SJCRH30 (cell line): ENCODE measurements around the gene TBC1D9B. TPM values are rescaled to one million over a fixed set of nuclear protein-coding genes. Genes with fewer than 3 reads are reported as not detected.
"Not testable (repeated sequence)": the region's sequence is repeated elsewhere in the genome, so short reads cannot be mapped to it uniquely, and the experiment has no call there.

Experiments
- DNase-seq, 2 experiments: peaks; one replicate each; pipeline ENCODE4 v3.0.0-alpha.2; 2015 to 2020
- H3K27ac ChIP-seq: fragments of 250-450 bp; sonication (Bioruptor Pico); 2 replicates; pipeline ENCODE4 v1.5.1; 2020; ENCODE audit warnings: mild to moderate bottlenecking, moderate library complexity
- H3K27me3 ChIP-seq: fragments of 250-450 bp; sonication (Bioruptor Pico); 2 replicates; pipeline ENCODE4 v1.5.1; 2020; ENCODE audit warnings: mild to moderate bottlenecking, moderate library complexity
- H3K36me3 ChIP-seq: fragments of 250-450 bp; sonication (Bioruptor Pico); 2 replicates; pipeline ENCODE4 v1.5.1; 2020; ENCODE audit warnings: mild to moderate bottlenecking, moderate library complexity
- H3K4me1 ChIP-seq: fragments of 250-450 bp; sonication (Bioruptor Pico); 2 replicates; pipeline ENCODE4 v1.5.1; 2020; ENCODE audit warnings: mild to moderate bottlenecking, moderate library complexity
- H3K4me3 ChIP-seq: fragments of 250-450 bp; sonication (Bioruptor Pico); 2 replicates; pipeline ENCODE4 v1.5.1; 2020; ENCODE audit warnings: mild to moderate bottlenecking, moderate library complexity
- H3K9me3 ChIP-seq: fragments of 250-450 bp; sonication (Bioruptor Pico); replicated peaks from 2 replicates; pipeline ENCODE4 v1.5.1; 2020; ENCODE audit warnings: mild to moderate bottlenecking, moderate library complexity
- total RNA-seq: library from RNA; depleted of rRNA; stranded (reverse); fragments of >200 nt; shearing (Covaris generic); gene quantifications from 2 replicates; pipeline ENCODE4 v1.2.3, GENCODE V29; 2014

Gene TBC1D9B
- total RNA-seq, 1 experiment from 2014 or later = 37.0 TPM

DNA sequence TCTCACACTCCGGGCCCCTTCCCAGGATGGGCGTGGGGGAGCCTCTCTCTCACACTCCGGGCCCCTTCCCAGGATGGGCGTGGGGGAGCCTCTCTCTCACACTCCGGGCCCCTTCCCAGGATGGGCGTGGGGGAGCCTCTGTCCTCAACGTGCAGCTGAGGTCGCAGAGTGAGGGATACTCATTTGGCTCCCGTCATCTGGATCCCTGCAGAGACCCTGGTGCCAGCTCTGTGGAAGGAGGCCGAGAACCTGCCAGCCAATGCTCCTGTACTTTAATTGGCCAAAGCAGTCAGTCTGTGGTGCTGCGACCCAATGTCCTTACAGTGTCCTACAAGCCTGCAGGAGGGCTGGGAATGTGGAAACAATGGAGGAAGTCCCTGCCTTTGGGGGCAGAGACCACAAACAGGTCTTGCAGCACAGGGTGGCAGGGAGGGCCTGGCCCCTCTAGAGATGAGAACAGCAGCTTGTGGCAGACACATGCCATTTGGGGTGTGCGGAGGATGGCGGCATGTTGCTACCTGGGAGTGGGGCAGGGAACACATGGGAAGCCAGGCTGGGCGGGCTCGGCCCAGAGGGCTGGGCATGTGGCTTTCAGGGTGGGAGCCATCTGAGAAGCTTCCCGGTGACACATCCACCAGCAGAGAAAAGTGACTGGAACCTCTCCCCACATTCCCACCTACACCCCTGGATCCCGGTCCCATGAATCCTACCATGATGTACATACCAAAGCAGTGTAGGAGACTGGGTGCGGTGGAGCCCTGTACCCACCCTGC lies 35.5 kb downstream of the TBC1D9B start:
- peaks cover 7% of the 10 kb centered on the region; the same call in 1 of the 2 replicates for H3K4me1 ChIP-seq
- no peak overlapping the region for H3K27ac ChIP-seq
- DNase-seq = no peak
- no peaks in the 10 kb centered on the region for H3K27me3 ChIP-seq
- no peak overlapping the region for H3K4me3 ChIP-seq
- peaks cover 14% of the 10 kb centered on the region for H3K36me3 ChIP-seq
- H3K9me3 ChIP-seq = no peaks in the 10 kb centered on the region

DNA sequence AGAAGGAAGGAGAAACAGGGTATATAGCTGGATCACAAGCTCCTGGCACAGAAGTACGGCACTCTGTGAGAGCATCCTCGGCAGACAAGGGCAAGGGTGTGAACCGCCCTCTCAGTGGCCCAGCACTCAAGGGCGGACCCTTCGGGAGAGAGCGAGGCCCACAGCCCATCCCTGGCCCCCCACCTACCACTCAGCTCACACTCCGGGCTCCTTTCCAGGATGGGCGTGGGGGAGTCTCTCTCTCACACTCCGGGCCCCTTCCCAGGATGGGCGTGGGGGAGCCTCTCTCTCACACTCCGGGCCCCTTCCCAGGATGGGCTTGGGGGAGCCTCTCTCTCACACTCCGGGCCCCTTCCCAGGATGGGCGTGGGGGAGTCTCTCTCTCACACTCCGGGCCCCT lies 36.2 kb downstream of the TBC1D9B start:
- not testable (repeated sequence) for H3K4me3 ChIP-seq, H3K4me1 ChIP-seq, H3K9me3 ChIP-seq, DNase-seq, H3K27me3 ChIP-seq, H3K27ac ChIP-seq
- H3K36me3 ChIP-seq = peaks cover 16% of the 10 kb centered on the region

DNA sequence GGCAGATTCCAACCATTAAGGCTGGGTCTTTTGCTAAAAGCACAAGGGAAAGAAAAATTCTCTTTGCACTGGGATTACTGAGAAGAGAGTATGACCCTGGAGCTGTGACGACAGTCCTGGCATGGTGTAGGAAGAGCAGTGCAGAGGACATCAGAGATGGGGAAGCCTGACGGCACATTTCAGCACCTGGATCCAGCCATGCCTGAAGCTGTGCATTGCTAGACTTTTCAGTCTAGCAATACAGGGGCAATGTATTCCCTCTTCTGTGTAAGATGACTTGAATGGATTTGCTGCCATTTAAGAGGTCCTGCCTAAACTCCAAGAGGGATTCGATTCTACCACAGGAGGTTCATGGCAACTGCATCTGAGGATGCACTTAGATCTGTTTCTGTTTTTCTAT lies 36.7 kb downstream of the TBC1D9B start:
- no peaks in the 10 kb centered on the region for H3K27me3 ChIP-seq
- H3K36me3 ChIP-seq = peaks cover 16% of the 10 kb centered on the region
- no peak overlapping the region for H3K4me3 ChIP-seq
- no peaks in the 10 kb centered on the region for H3K9me3 ChIP-seq
- peaks cover 3% of the 10 kb centered on the region; the same call in 1 of the 2 replicates for H3K4me1 ChIP-seq
- DNase-seq = no peak
- no peak overlapping the region for H3K27ac ChIP-seq

DNA sequence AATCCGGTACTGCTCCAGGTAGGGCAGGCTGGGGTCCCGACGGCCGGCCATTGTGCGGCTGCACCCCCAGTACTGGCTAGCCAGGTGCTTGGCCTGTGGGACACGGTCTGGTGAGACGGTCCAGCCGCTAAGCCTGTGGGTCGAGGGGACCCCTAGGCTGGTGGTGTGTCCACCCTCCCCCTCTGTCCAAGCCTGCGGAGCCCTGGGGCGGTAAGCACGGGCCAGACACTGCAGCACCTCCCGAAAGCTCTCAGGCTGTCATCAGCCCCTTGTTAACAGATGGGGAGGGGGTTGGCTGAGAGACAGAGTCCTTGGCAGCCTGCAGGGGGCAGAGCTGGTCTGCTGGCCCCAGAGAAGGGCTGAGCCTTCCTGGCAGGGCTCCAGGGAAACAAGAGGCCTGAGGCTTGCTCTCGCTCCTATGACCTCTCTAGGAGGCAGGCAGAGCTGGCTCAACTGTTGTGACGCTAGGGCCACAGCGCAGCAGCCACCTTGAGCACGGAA lies 37.2 kb downstream of the TBC1D9B start:
- DNase-seq = peak; percentile 78 to 86
- Histone ChIP-seq H3K4me1 (no peaks in the 10 kb centered on the region), H3K9me3 (no peaks in the 10 kb centered on the region), H3K4me3 (no peak overlapping the region), H3K36me3 (peaks cover 16% of the 10 kb centered on the region), H3K27me3 (no peaks in the 10 kb centered on the region), H3K27ac (no peak overlapping the region)

DNA sequence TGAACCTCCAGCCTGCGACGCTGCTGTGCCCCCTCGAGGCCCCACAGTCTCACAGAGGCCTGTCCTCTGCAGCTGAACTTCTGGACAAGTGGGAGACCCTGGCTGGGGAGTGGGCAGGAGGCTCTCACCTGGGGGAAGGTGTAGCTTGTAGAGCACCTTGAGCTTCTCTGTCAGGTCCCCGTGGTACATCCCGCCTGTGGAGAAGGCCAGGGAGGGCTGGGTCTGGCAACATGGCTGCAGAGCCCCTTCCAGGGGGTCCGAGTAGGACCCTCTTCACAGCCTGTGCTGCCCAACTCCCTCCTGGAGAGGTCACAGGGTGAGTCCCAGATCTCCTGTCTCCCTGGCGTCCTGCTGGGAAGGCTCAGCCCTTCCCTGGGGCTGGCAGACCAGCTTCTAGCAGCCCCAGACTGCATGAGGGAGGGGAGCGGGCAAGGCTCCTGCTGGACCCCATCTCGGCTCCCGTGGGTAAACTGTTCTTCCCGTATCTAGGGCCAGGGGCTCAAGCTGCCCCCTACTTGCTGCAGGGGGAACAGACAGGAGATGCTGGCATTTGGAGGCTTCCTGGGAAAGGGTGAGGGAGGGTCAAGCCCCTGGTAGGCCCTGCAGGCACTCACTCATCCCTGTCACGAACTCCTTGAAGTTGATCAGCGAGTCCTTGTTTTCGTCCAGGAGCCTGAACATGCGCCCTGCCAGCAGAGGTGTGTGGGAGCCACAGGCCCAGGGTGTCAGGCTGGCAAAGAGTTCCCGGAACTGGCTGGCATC lies 37.9 kb downstream of the TBC1D9B start:
- Histone ChIP-seq H3K27ac (no peak overlapping the region), H3K27me3 (no peaks in the 10 kb centered on the region), H3K9me3 (no peaks in the 10 kb centered on the region), H3K36me3 (peaks cover 16% of the 10 kb centered on the region), H3K4me3 (no peak overlapping the region), H3K4me1 (no peaks in the 10 kb centered on the region)
- DNase-seq = no peak

DNA sequence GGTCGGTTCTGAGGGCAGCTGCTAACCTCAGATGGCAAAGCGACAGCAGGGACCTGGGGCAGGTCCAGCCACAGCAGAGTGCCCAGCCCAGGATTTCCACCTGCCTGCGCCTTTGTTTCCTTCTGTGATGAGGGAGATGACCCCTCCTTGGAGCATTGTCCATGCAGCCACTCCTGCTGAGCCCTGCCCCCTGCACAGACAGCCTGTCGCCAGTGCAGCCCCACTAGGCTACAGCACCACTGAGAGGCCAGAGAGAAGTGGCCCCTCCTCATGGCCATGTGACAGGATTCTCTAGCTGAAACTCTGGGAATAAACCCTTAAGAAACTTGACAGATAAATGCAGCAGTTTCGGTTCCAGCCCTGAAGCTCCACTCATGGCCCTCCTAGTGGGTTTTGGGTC lies 38.6 kb downstream of the TBC1D9B start:
- no peaks in the 10 kb centered on the region for H3K27me3 ChIP-seq
- no peak for DNase-seq
- peaks cover 18% of the 10 kb centered on the region; the same call in 1 of the 2 replicates for H3K36me3 ChIP-seq
- no peak overlapping the region for H3K27ac ChIP-seq
- H3K4me3 ChIP-seq = no peak overlapping the region
- no peaks in the 10 kb centered on the region for H3K9me3 ChIP-seq
- no peaks in the 10 kb centered on the region for H3K4me1 ChIP-seq

DNA sequence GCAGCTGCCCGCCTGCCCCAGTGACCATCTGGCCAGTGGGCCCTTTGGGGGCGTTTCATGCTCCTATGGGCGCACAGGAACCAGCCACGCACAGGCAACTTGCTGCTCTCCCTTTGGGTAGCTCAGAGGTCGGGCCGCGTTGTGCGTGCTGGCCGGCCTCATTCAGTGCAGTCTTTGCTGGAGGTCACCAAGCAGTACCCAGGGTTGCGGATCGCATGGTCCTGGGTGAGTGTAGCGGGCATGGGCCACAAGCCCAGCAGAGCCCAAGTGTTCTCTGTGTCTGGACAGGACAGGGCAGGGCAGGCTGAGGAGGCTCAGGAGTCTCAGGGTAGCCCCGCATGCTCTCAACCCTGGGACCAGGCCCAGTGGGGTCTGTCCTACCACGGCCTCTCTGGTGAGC lies 39.2 kb downstream of the TBC1D9B start:
- H3K4me3 ChIP-seq = no peak overlapping the region
- no peak overlapping the region for H3K27ac ChIP-seq
- no peaks in the 10 kb centered on the region for H3K9me3 ChIP-seq
- no peaks in the 10 kb centered on the region for H3K4me1 ChIP-seq
- H3K36me3 ChIP-seq = peaks cover 22% of the 10 kb centered on the region; the same call in 1 of the 2 replicates
- H3K27me3 ChIP-seq = no peaks in the 10 kb centered on the region
- no peak for DNase-seq

DNA sequence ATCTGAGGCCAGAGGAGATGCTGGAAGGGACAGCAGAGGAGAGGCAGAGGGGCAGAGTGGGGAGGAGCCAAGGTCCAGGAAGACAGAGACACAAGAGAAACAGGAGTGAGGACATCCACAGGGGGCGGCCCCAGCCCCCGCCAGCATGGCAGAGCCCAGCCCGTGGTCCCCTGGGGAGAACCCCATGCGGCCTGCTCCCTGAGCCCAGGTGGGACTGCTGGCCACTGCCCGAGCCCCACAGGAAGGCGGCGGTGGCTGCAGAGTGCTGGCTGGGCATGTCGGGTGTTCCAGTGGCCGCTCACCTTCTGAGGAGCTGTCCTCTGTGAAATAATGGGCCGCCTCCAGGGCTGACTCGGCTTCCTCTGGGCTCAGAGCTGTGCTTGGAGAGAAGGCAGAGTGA lies 40.2 kb downstream of the TBC1D9B start:
- Histone ChIP-seq H3K27me3 (no peaks in the 10 kb centered on the region), H3K27ac (no peak overlapping the region), H3K4me1 (no peaks in the 10 kb centered on the region), H3K36me3 (peaks cover 24% of the 10 kb centered on the region), H3K4me3 (no peak overlapping the region), H3K9me3 (no peaks in the 10 kb centered on the region)
- no peak for DNase-seq

DNA sequence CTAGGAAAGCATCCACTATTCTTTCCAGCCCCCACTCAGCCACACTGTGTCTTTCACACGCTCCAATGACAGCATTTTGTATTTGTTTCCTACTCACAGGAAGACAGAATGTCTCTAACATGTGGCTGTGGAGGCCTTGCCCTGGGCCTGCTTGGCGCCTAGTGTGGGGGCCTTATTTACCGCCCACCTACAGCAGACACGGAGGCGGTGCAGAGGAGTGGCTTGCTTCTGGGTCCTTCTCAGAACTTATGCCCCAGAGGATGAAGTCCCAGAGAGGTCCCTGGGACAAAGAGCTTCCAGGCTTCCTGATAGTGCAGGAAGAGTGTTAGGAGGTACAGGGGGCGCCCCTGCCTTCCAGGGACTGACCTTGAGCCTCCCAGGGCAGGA lies 40.6 kb downstream of the TBC1D9B start:
- peaks cover 23% of the 10 kb centered on the region for H3K36me3 ChIP-seq

DNA sequence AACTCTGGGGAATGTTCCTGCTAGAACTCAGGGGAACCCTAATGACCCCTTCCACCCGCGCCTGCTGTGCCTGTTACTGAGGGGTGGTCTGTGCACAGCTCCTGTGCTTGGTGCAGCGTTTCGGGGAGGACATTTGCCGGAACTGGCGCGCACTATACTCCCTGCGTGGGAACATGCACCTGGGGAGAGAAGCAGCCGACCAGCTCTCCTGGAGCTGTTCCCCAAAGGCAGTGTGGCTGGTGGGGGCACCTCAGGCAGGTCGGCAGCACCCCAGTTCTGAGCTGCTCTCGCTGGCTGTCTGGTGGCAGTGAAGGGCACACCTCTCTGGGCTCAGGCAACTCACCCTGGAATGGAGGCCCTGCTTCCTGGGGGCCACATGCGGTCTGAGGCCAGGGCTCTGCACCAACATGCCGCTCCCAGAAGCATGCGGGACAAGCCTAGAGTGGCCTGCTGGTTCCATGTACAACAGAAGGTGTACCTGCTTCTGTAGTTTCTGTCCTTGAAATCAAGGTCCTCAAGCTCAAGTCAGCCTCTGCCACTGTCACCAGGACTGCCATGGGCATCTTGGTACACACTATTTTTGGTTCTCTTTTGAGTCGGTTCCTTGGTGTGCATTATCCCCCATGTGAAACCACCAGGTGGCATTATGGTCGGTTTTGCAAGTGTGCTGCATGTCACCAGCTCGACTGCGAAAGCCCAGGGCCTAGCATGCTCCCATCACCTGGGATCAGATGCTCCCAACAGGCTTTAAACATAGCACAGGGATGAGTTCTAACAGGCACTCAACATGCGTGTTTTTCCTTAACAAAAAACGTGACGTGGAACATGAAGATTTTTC lies 41.2 kb downstream of the TBC1D9B start:
- H3K4me3 ChIP-seq = no peak overlapping the region
- no peaks in the 10 kb centered on the region for H3K27me3 ChIP-seq
- 0 out of 2 replicates have a peak, but pooled peaks cover 3% of the 10 kb centered on the region for H3K9me3 ChIP-seq
- H3K36me3 ChIP-seq = peaks cover 26% of the 10 kb centered on the region
- H3K4me1 ChIP-seq = no peaks in the 10 kb centered on the region
- DNase-seq = no peak
- H3K27ac ChIP-seq = no peak overlapping the region

More for the DNA sequence above, 40.6 kb downstream of the TBC1D9B start:
- H3K27ac ChIP-seq = no peak overlapping the region
- no peaks in the 10 kb centered on the region for H3K9me3 ChIP-seq
- H3K27me3 ChIP-seq = no peaks in the 10 kb centered on the region
- H3K4me3 ChIP-seq = no peak overlapping the region
- no peaks in the 10 kb centered on the region for H3K4me1 ChIP-seq
- DNase-seq = no peak

DNA sequence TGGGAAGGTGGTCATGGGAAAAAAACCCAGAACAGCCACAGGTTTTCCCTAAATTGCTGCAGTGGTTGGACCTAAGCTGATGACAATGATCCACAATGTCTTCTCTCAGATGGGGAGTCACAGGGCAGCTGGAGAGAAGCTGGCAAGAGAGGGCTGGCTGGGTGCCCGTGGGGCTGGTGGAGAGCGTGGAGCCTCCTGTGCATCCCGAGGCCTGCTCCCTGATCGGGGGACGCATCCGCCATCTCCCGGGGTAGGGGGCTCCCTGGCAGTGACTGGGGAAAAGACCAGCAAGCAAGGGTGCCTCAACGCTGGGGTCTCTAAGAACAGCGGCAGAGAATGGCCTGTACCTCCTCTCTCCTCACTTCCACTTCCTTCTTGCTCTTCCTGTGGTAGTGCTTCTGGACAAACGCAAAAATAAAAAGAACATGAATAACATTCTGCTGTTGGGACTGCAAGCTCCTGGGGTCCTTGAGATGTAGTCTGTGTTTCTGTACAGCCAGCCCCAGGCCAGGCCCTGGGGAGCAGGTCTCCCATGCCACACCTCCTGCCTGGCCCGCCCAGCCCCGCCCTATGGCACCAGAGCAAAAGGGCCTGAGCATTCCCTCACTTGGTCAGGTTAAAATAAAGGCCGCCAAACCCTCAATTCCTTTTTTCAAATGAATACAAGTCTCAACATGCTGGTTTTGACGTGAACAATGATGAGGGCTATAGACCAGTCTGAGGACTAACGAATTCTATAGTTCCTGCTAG lies 42.0 kb downstream of the TBC1D9B start:
- H3K4me1 ChIP-seq = no peaks in the 10 kb centered on the region
- H3K9me3 ChIP-seq = 0 out of 2 replicates have a peak, but pooled peaks cover 3% of the 10 kb centered on the region
- no peak overlapping the region for H3K27ac ChIP-seq
- no peak overlapping the region for H3K4me3 ChIP-seq
- H3K27me3 ChIP-seq = no peaks in the 10 kb centered on the region
- no peak for DNase-seq
- peaks cover 26% of the 10 kb centered on the region for H3K36me3 ChIP-seq

DNA sequence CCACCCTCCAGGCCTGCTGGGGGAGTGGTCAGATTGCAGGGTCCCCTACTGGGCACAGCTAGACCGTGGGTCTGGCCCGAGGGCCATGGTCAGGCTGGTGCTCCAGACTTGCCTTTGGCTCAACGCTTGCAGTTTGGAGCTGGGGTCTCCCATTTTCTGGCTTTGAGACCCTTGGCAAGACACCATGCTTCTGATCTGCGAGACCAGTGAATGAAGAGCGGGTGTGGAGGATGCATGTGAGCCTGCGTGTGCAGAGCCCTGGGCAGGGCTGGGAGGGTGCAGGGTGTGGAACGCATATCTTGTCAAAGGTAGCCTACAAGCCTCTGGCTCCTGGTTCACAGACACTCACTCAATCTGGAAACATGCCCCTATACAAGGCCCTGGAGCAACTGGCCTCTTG lies 43.0 kb downstream of the TBC1D9B start:
- Histone ChIP-seq H3K27me3 (no peaks in the 10 kb centered on the region), H3K9me3 (0 out of 2 replicates have a peak, but pooled peaks cover 3% of the 10 kb centered on the region), H3K27ac (no peak overlapping the region), H3K4me1 (no peaks in the 10 kb centered on the region), H3K36me3 (peaks cover 23% of the 10 kb centered on the region), H3K4me3 (no peak overlapping the region)
- DNase-seq = no peak

DNA sequence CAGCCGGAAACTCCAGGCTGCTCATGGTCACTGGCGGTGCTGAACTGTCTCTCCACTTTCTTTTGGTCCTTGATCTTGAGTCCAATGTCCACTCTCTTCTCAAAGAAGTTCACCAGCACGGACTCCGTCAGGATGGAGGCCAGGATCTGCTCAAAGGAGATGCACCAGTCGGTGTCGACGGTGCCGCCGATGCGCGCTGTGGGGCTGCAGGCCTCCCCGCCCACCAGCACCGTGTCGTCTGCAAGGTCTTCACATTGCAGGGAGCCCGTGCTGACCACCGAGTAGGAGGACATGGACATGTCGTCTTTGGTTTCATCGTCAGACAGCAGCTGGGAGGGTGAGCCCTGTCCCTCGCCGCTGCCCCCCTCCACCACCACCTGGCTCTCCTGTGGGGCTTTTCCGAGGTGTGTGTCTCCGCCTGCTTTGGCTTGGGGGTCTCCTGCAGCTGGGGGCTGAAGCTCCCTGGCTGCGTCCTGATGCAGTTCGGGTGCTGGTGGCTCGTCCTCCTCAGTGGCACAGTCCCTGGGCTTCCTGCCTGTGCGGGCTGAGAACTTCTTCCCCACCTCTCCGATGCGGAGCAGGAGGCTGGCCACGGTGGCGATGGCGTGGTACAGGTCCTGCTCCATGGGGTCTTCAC lies 44.1 kb downstream of the TBC1D9B start:
- Histone ChIP-seq H3K36me3 (peaks cover 23% of the 10 kb centered on the region), H3K4me3 (no peak overlapping the region), H3K9me3 (0 out of 2 replicates have a peak, but pooled peaks cover 3% of the 10 kb centered on the region), H3K4me1 (no peaks in the 10 kb centered on the region), H3K27me3 (no peaks in the 10 kb centered on the region), H3K27ac (no peak overlapping the region)
- DNase-seq = no peak
